SH-SY5Y (cell line): ENCODE data around the gene LRRC45.

ENCODE experiments used
- GATA2 ChIP-seq: IDR thresholded peaks from 2 replicates; pipeline ENCODE4 v1.6.1; 2011; ENCODE audit warnings: mild to moderate bottlenecking, low read depth, low read length
- GATA3 ChIP-seq: IDR thresholded peaks from 2 replicates; pipeline ENCODE4 v1.6.1; 2011; ENCODE audit warnings: low read depth, mild to moderate bottlenecking, low read length, moderate library complexity

LRRC45 gene

DNA sequence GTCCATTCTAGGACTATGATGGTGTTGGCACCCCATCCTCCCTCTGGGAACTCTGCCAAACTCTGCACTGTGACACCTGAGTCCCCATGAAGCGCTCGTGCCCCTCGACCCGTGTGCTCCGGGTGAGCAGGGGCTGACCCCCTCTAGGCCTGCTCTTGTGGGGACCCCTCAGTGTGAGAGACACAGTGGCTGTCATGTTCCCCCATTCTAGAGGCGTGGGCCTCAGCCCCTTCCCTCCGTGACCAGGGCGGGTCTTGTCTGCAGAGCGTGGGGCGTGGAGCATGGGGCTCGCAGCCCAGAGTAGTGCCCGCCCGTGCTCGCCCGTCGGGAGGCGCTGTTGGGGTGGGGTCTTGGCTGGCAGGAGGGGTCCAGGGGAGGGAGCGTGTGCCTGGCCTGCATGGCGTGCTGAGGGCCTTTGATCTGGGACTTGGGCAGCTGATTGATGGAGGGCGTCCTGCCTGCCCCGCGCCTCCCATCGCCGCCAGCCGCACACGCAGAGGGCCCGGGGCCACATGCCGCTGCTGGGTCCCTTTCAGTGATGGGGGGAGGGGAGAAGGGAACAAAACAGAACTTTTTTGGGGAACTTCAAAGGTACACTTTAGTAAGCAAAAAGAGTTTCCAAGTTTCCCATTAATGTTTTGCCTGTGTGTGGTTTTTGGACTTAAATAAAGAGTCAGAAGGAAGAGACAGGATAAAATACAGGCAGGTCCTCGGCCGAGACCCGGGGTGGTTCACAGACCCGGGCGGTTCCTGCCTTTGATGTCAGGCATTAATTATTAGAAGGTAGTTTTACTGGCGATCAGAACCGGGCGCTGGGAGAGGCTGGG is 22.9 kb upstream of the LRRC45 start:
- TF ChIP-seq GATA3: no peak
- TF ChIP-seq GATA2: no peak

DNA sequence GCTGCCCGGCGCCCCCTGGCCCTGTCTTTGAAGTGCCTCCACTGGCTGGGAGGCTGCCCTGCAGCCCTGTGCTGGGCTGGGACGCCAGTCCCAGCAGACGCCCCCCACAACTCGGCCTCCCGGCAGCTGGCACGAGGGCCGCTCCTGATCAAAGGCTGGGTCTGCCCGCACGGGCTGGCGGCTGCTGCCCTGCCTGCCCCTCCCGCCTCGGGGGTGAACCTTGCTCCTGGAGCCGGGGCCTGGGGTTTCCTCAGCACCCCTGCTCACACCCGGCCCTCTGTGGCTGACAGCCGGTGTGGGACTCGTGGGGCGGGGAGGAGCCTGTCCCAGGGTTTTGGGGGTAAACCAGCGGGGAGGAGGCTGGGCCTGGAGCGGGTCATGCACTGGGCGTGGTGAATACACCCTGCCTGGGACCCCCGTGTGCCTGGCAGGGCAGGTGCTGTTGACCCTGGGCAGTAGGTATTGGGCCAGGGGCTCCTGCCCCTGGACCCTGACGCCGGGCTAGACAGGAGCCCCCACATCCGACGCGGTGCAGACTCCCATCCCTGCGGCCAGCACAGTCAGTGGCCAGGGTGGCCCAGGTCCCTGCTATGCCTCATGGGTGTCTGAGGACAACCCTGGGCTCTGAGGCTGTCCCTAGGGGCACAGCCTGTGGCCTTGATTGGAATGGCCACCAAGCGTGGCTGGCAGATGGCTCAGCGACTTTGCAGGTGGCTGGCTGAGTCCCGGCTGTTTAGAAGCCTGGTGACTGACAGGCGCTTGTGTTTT is 22.1 kb upstream of the LRRC45 start:
- TF ChIP-seq GATA3: no peak
- TF ChIP-seq GATA2: no peak

DNA sequence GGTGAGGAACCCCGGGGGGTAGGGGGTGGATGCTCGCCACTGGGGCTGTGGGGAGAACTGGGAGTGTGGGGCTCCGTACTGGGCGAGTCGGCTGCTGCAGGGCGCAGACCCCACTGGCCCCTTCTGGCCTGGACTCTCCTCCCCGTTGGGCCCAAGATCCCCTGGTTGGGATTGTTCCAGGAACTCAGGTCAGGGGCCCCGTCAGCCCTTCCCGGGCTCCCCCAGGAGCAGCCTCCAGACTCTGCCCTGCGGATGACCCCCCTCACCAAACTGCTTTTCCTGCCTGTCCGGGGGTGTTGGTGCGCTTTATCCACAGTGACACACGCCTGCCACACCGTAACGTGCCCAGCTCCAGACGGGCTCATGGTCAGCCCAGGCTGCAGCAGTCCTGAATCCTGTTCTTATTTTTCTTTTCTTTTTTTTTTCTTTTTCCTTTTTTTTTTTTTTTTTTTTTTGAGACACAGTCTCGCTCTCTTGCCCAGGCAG is 21.5 kb upstream of the LRRC45 start:
- TF ChIP-seq GATA2: no peak
- TF ChIP-seq GATA3: no peak

DNA sequence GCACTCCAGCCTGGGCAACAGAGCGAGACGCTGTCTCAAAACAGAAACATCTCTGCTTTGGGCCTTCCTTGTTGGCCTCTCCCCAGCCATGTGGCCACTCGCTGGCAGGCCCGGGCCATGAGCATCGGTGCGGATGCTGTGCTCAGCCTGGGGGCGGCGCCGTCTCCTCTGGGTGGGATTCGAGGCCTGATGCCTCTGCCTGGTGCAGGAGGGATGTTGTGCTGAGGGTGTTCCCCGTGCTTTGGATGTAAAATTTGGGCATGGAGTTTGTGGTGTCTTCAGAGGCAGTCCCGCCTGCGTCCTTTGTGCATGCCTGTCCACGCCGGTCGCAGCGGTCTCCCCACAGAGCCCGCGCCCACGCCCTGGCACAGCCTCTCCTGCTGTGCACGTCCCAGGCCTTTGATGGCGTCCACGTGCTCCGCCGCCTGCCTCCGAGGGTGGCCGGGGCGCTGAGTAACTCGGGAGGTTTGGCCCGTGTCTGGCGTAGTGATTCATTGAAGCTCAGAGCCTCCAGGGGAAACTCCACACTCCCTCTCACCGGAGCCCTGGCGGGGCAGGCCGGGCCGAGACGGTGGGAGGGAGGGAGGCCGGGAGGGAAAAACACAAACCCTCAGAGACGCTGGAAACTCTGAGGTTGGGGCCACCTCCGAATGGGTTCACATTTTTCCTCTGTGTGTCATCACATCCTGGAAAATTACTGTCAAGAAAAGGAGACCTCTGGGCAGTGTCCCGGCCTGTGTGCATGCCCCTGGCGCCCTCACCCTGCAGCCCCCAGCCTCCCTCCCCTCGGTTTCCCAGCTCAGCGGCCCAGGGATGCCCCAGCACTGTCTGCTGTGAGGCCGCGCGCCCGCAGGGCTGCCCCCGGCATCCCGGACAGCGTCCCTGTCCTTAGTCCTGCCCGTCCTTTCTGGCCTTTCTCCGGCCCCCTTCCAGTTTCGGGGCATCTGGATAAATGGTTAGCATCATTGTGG is 19.4 kb upstream of the LRRC45 start:
- TF ChIP-seq GATA2 (no peak), GATA3 (no peak)

DNA sequence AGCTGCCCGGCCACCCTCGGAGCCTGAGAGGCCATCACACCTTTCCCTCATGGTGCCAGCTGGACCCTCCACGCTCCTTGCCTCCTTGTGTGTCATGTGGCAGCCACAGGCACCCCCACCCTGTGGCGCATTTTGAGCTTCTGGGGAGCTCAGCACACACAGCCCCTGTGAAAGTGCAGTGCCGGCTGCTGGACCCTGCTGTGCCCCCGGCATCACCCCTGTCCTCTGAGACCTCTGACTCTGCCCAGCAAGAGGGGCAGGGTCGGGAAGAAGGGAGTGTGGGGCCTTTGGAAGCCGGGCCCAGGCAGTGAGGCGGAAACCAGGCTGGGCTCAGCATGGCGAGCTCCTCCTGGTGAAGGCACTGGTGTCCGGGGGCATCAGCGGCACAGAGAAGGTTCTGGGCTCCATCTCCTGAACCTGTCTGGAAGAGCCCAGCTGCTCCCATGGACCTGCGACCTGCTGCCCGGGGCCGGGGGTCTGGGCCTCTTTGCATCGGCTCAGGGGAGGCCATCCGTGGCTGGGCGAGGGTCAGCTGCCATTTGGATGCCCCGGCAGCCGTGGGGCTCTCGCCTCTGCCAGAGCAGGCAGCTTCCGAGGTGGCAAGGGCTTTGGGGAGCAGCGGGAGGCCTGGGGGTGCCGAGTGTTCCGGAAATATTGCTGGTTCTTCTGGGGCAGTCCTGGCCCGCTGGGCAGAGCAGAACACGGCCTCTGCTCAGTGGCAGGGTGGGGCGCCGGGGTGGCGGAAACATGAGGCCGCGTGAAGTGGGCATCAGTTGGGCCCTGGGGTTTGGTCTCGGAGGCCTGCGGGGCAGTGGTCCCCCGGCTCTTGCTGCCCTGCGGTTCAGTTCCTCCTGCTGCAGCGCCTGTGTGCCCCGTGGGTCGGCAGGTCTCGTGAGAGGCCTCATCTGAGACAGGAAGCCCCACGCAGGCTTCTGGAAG is 18.3 kb upstream of the LRRC45 start:
- TF ChIP-seq GATA2: no peak
- no peak for TF ChIP-seq GATA3

DNA sequence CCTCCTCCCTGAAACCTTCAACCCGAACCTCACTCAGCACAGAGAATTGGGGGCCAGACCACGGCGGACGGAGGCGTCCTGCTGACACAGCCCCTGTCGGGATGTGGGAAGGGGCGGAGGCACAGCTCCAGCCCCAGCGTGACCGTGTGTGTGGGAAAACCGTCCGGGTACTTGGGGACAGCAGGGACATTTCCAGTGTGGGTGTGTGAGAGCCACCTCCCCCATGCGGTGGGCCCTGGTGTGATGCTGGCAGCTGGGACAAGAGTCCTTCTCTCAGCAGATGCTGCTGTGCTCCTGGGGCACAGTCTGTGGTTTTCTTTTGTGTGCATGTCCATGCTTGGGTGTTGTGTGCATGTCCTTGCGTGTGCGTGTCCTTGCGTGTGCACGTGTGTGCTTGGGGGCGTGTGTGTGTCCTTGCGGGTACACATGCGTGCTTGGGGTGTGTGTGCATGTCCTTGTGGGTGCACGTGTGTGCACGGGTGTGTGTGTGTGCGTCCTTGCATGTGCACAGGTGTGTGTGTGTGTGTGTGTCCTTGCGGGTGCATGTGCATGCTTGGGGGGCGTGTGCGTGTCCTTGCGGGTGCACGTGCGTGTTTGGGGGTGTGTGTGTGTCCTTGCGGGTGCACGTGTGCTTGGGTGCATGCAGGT is 17.3 kb upstream of the LRRC45 start:
- TF ChIP-seq GATA3 (no peak), GATA2 (no peak)

DNA sequence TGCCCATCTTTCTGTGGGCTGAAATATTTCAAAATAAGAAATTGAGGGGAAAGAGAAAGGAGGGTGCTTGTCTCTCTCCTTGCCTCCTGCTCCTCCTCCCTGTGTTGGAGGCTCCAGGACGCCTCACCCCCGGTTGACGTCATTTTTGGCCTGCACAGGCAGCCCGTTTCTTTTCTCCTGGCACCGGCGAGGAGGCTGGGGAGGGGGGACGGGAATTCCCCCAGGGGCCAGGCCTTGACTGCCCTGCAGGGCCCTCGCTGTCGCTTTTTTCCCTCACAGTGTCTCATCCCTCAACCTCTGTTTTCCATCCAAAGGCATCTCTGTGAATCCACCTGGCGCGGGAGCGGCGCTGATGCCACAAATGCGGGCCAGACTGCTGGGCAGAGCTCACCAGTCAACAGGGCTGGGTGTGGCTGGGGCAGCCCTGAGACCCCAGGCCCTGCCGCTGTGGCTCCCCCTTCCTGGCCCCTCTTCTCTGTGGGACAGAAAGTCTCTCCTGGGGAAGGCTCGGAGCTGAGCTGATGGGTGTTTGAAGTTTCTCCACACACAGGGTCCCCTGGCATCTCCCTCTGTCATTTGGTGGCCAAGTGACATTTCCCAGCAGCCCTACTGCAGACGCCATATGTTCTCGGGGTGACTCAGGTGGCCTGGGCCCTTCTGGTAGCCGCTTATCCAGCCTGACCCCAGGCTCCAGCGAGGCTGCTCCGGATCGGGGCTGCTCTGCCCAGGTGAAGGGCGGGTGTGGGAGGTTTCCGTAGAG is 16.5 kb upstream of the LRRC45 start:
- TF ChIP-seq GATA3: no peak
- TF ChIP-seq GATA2: no peak

DNA sequence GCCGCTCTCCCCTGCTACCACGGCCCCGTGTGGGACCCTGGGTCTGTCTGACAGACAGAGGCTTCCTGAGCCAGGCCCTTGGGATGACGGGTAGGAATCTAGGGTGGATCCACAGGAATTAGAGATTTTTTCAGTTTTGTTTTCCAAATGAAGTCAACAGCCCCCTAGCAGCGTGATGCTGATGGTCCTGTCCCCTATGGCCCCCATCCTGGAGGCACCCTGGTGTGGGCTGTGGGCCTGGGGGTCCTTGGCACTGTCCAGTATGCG is 15.9 kb upstream of the LRRC45 start:
- no peak for TF ChIP-seq GATA2
- TF ChIP-seq GATA3: no peak

DNA sequence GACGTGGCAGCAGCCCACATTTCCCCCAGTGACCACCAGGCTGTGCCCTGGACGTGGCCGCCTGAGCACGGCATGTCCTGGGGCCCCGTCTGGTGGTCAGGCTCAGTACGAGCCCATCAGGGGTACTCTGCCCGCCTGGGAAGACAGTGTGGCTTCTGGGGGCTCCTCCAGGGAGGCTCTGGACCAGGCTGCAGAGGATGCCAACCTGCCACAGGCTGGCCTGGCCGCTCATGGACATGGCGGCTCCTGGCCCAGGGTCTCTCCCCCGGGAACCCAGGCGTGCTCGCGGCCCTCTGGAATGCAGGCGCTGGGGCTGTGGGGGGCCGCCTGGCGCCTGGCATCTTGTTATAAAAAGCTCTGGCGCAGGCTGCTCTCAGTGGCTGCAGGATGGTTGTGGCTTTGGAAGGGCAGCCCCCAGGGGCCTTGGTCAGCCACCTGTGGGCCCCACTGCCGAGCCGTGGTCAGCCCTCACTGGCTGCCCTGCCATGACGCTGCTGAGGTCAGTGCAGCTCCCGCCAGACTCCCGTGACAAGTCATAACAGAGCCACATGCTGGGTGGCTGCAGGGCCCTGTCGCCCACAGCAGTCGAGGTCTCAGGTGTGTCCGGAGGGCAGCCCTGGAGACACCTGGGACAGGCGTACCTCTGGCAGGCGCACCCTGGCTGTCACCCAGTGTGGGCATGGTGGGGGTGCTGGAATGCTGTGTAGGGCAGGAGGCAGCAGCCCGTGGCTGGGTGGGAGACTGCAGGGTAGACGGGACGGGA is 15.4 kb upstream of the LRRC45 start:
- TF ChIP-seq GATA2 (no peak), GATA3 (no peak)

DNA sequence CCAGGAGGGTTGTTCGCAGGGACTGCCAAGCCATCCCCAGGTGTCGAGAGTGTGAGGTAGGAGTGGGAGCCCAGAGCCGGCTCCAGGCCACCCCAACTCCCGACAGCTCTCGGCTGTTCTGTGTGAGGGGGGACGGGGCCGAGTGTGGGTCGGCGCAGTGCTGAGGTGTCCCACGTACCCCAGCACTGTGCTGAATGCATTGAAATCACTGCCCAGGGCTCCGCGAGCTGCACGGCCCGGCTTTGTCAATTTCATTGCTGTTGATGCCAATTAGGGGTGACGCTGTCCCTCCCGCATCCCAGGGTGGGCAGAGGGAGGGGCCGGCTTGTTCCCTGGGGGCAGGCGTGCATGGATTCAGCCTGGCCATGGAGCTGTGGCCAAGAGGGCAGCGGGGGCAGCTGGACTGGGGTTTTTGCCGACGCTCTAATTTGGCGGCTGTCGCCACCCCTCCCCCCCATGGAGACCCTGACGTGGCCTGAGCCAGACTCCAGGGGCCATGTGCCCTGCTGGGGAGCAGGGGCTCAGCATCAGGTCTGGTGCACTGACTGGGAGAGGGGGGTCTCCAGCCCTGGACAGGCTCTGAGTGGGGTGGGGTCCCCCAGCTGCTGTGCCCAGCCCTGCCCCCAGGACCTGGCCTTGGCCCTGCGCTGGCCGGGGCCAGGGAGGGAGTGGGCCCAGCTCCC is 14.7 kb upstream of the LRRC45 start:
- TF ChIP-seq GATA2 (no peak), GATA3 (no peak)

DNA sequence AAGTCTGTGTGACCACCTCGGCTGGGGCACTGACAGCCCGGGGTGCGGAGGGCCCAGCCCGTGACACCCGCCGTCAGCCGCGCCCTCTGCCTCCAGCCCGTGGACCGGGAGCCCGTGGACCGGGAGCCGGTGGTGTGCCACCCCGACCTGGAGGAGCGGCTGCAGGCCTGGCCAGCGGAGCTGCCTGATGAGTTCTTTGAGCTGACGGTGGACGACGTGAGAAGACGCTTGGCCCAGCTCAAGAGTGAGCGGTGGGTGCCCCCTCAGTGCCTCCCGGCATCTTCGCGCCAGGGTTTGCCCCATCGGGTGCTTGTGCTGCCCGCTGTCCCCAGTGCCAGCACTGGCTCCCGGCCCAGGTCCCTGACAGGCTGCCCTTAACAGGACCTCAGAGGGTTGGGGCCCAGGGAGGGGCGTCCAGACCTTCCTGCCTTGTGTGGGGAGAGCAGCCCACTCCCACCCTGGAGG is 14.1 kb upstream of the LRRC45 start:
- TF ChIP-seq GATA3 (no peak), GATA2 (no peak)
